Hepatocyte (in vitro differentiated cells): Measurements from ENCODE around the gene SYNGR4.

Source experiments
- CTCF ChIP-seq: fragments of 200-600 bp; sonication (generic); IDR thresholded peaks from 2 replicates; pipeline ENCODE4 v1.5.1; 2016; ENCODE audit warnings: antibody characterized with exemption, mild to moderate bottlenecking; ENCODE audit not compliant: poor library complexity
- EZH2 ChIP-seq: fragments of 200-600 bp; sonication (generic); IDR thresholded peaks from 2 replicates; pipeline ENCODE4 v1.6.1; 2016; ENCODE audit warnings: antibody characterized with exemption, mild to moderate bottlenecking, borderline replicate concordance

GRCh38 chr19:48398102-48398374 is 33.9 kb downstream of the SYNGR4 start:
- TF ChIP-seq CTCF (no peak), EZH2 (no peak)
